ENCODE measurements around the gene APOC4. TPM values are rescaled to one million over a fixed set of nuclear protein-coding genes. Genes with fewer than 3 reads are reported as not detected.
A peak's percentile ranks its signal among the peaks of the same experiment; 100 is the strongest.

The APOC4 gene, protein sequence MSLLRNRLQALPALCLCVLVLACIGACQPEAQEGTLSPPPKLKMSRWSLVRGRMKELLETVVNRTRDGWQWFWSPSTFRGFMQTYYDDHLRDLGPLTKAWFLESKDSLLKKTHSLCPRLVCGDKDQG
- total RNA-seq = not detected

DNA sequence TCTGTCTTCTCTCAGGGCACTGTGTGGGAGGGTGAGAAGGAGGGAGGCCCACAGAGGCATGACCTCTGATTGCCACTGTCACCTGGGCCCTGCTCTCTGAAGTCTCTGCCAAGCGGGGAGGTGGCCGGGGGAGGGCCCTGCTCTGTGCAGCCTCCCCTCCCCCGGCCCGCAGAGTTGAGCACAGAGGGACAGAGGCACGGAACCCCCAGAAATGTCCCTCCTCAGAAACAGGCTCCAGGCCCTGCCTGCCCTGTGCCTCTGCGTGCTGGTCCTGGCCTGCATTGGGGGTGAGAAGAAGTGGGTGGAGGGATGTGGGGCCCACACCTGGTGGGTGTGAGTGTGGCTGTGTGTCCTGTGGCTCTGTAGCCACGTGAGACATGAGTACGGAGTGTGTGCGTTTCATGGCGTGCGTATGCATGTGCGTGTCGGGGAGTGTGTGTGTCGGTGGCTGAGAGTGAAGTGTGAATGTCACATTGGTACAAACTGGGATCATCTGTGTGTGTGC lies at the start of gene APOC4:
TSS of gene APOC4 (plus strand) at position 171 of the 505 bp plus-strand sequence. CDS start at position 212, 41 bp downstream.
- Mint-ChIP-seq H3K27ac (no peak within 1 kb of the TSS), H3K27me3 (no peaks in the 10 kb centered on the region)
- no peak for ATAC-seq

DNA sequence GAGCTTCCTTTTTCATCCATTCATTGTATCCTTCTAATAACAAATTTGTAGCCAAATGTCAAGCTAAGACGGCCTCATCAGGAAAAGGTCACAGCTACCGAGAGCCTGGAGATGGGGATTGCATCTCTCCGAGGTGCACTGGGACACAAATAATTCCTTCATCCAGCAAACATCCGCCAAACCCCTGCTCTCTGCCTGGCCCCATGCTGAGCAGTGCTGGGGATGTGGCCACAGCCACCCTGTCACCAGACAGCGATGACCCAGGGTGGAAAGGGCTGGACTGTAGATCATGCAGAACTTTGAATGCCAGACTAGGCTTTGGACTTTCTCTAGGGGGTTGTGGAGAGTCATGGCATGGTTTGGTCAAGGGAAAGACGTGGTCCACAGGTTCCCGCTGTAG lies 49.1 kb upstream of the APOC4 start:
- Mint-ChIP-seq H3K4me3 (peak overlapping the region; percentile 97), H3K27ac (peak overlapping the region; percentile 81 to 83), H3K36me3 (peaks cover 9% of the 10 kb centered on the region), H3K27me3 (no peaks in the 10 kb centered on the region), H3K9me3 (no peaks in the 10 kb centered on the region), H3K4me1 (ENCODE audit: low read depth in 2 of 2) (peaks cover 31 to 33% of the 10 kb centered on the region in 2 donors)
- DNase-seq (ENCODE audit: low spot score) = no peak
- ATAC-seq = no peak

More for the DNA sequence above, at the start of gene APOC4:
- Mint-ChIP-seq H3K9me3 (no peaks in the 10 kb centered on the region), H3K4me1 (ENCODE audit: low read depth in 2 of 2) (peaks cover 5 to 6% of the 10 kb centered on the region in 2 donors), H3K36me3 (no peaks in the 10 kb centered on the region), H3K4me3 (no peak within 1 kb of the TSS)
- DNase-seq (ENCODE audit: low spot score) = no peak

DNA sequence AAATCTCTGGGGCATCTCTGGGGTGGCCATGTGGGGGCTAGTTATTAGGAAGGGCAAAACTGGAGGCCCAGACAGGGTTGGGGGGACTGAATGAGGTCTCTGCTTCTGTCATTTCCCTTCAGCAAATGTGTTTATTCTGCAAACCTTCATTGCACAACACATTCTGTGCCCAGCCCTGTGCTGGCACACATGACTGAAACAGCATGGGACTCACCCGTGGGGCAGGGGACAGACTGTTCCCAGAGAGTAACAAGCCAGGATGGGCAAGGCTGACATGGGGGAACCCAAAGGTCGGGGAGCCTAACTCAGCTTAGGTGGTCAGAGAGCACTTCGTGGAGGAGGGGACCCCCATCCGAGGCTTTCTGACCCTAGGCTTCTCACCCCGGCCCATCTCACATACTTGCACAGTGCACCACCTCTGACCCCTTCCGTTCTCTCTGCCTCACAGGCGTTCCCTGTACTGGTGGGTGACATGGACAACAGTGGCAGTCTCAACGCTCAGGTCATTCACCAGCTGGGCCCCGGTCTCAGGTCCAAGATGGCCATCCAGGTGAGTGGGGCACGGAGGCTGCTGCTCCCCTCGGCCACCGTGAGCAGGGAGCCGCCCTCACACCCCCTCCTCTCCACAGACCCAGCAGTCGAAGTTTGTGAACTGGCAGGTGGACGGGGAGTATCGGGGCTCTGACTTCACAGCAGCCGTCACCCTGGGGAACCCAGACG lies 48.5 kb upstream of the APOC4 start:
- H3K27me3 Mint-ChIP-seq = no peaks in the 10 kb centered on the region
- DNase-seq (ENCODE audit: low spot score) (no peak), ATAC-seq (no peak)
- no peaks in the 10 kb centered on the region for H3K9me3 Mint-ChIP-seq
- peaks cover 9% of the 10 kb centered on the region for H3K36me3 Mint-ChIP-seq
- no peak overlapping the region for H3K27ac Mint-ChIP-seq
- peaks cover 31 to 33% of the 10 kb centered on the region in 2 donors for H3K4me1 Mint-ChIP-seq (ENCODE audit: low read depth in 2 of 2)
- H3K4me3 Mint-ChIP-seq = peak overlapping the region; percentile 97

DNA sequence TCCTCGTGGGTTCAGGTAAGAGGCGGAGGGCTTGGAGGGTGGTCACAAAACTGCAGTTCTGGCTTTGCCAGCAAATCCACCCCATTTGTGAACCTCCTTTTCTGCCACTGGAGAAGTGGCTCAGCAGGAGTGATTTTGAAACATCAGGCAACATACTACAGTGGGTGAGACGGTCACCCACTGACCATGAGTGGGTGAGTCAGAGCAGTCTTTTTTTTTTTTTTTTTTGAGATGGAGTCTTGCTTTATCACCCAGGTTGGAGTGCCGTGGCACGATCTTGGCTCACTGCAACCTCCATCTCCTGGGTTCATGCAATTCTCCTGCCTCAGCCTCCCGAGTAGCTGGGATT lies 48.0 kb upstream of the APOC4 start:
- Mint-ChIP-seq H3K36me3 (peaks cover 9% of the 10 kb centered on the region), H3K27me3 (no peaks in the 10 kb centered on the region), H3K4me1 (ENCODE audit: low read depth in 2 of 2) (peaks cover 30 to 31% of the 10 kb centered on the region in 2 donors), H3K4me3 (no peak overlapping the region), H3K27ac (no peak overlapping the region), H3K9me3 (no peaks in the 10 kb centered on the region)
- ATAC-seq (no peak), DNase-seq (ENCODE audit: low spot score) (no peak)

DNA sequence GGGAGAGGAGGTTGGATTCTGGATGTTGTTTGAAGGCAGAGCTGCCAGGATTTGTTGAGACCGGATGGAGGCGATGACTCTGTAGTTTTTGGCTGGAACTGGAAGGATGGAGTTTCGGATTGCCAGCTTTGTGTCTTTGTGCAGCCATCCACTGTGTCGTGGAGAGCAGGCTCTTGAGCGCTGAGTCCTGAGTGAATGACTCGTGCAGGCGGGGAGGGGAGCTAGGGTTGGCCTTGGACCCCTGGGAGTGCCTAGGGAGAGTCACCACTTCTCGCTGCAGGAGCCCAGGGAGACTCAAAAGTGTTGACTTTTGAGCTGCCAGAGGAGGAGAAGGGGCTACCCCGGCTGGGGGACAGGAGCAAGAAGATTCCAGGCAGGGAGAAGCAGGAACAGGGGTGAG lies 47.1 kb upstream of the APOC4 start:
- peaks cover 25 to 28% of the 10 kb centered on the region in 2 donors for H3K4me1 Mint-ChIP-seq (ENCODE audit: low read depth in 2 of 2)
- no peak for ATAC-seq
- DNase-seq (ENCODE audit: low spot score) = no peak
- peaks cover 9% of the 10 kb centered on the region for H3K36me3 Mint-ChIP-seq
- H3K27ac Mint-ChIP-seq = no peak overlapping the region
- H3K9me3 Mint-ChIP-seq = no peaks in the 10 kb centered on the region
- no peaks in the 10 kb centered on the region for H3K27me3 Mint-ChIP-seq
- no peak overlapping the region for H3K4me3 Mint-ChIP-seq

DNA sequence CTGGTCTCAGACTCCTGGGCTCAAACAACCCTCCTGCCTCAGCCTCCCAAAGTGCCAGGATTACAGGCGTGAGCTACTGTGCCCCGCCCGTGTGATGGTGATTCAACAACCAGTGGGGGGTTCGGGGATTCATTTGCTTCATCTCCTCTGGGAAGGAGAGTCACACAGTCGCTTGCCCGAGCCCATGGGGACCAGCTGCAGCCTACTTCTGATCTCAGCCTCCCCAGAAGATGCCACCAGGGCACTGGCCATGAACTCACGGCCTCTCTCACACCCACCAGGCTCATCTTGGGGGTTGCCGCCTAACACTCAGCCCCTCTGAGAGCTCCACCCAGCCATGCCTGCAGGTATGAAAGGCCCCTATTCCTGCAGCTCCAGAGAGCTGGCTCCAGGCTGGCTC lies 44.2 kb upstream of the APOC4 start:
- no peak overlapping the region for H3K4me3 Mint-ChIP-seq

DNA sequence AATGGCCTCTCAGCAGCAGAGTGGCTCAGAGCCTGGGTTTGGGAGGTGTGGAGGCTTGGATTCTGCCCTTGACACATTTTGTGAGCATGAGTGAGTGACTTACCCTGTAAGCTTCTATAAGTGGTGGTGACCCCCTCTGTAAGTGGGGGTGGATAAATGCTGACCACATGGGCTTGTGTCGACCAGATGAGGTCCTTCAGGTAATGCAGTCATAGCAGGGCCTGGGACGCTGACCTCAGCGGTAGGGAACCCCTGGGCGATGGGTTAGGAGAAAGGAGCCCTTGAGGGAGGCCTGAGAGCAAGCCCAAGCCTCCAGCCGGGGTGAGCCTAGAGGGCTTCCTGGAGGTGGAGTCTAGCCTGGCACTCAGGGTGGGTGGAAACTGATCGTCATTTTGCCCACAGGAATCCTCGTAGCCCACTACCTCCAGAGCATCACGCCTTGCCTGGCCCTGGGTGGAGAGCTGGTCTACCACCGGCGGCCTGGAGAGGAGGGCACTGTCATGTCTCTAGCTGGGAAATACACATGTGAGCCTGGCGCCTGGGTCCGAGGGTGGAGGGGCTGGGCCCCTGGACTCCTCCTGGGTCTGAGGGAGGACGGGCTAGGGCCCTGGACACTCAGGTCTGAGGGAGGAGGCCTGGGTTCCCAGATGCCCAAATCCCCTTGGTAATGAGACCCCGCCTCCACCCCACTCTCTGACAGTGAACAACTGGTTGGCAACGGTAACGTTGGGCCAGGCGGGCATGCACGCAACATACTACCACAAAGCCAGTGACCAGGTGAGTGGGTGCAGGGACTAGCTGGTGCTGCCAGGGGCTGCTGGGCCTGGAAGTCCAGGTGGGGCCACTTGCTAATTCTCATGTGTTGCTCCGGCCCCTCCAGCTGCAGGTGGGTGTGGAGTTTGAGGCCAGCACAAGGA lies 41.5 kb upstream of the APOC4 start:
- no peak for ATAC-seq
- no peak for DNase-seq (ENCODE audit: low spot score)
- Mint-ChIP-seq H3K27ac (no peak overlapping the region), H3K36me3 (peaks cover 4% of the 10 kb centered on the region), H3K4me3 (no peak overlapping the region), H3K27me3 (no peaks in the 10 kb centered on the region), H3K9me3 (no peaks in the 10 kb centered on the region), H3K4me1 (ENCODE audit: low read depth in 2 of 2) (no peaks in the 10 kb centered on the region)

More for the DNA sequence above, 44.2 kb upstream of the APOC4 start:
- Mint-ChIP-seq H3K4me1 (ENCODE audit: low read depth in 2 of 2) (peaks cover 5 to 7% of the 10 kb centered on the region in 2 donors), H3K36me3 (peaks cover 4% of the 10 kb centered on the region), H3K27me3 (no peaks in the 10 kb centered on the region), H3K9me3 (no peaks in the 10 kb centered on the region), H3K27ac (no peak overlapping the region)
- ATAC-seq (no peak), DNase-seq (ENCODE audit: low spot score) (no peak)

DNA sequence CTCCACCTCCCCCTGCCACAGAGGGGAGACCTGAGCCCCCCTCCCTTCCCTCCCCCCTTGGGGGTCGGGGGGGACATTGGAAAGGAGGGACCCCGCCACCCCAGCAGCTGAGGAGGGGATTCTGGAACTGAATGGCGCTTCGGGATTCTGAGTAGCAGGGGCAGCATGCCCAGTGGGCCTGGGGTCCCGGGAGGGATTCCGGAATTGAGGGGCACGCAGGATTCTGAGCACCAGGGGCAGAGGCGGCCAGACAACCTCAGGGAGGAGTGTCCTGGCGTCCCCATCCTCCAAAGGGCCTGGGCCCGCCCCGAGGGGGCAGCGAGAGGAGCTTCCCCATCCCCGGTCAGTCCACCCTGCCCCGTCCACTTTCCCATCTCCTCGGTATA lies 38.8 kb upstream of the APOC4 start:
- no peak for ATAC-seq
- no peak overlapping the region for H3K27ac Mint-ChIP-seq
- H3K4me1 Mint-ChIP-seq (ENCODE audit: low read depth in 2 of 2) = peaks cover 4 to 6% of the 10 kb centered on the region in 2 donors

DNA sequence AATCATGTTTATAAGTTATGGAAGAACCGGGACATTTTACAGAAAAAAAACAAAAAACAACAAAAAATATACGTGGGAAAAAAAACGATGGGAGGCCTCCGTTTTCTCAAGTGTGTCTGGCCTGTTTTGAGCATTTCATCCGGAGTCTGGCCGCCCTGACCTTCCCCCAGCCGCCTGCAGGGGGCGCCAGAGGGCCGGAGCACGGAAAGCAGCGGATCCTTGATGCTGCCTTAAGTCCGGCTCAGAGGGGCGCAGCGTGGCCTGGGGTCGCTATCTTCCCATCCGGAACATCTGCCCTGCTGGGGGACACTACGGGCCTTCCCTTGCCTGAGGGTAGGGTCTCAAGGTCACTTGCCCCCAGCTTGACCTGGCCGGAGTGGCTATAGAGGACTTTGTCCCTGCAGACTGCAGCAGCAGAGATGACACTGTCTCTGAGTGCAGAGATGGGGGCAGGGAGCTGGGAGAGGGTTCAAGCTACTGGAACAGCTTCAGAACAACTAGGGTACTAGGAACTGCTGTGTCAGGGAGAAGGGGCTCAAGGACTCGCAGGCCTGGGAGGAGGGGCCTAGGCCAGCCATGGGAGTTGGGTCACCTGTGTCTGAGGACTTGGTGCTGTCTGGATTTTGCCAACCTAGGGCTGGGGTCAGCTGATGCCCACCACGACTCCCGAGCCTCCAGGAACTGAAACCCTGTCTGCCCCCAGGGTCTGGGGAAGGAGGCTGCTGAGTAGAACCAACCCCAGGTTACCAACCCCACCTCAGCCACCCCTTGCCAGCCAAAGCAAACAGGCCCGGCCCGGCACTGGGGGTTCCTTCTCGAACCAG lies 38.2 kb upstream of the APOC4 start:
- DNase-seq (ENCODE audit: low spot score) (peak; percentile 78), ATAC-seq (peak; percentile 55 to 59)
- no peak overlapping the region for H3K27ac Mint-ChIP-seq
- H3K4me1 Mint-ChIP-seq (ENCODE audit: low read depth in 2 of 2) = peaks cover 4 to 6% of the 10 kb centered on the region in 2 donors
- no peak overlapping the region for H3K4me3 Mint-ChIP-seq
- peaks cover 8% of the 10 kb centered on the region in 2 donors for H3K27me3 Mint-ChIP-seq
- no peaks in the 10 kb centered on the region for H3K9me3 Mint-ChIP-seq
- no peaks in the 10 kb centered on the region for H3K36me3 Mint-ChIP-seq

More for the DNA sequence above, 38.8 kb upstream of the APOC4 start:
- Mint-ChIP-seq H3K4me3 (no peak overlapping the region), H3K36me3 (no peaks in the 10 kb centered on the region), H3K27me3 (peaks cover 8% of the 10 kb centered on the region in 2 donors), H3K9me3 (no peaks in the 10 kb centered on the region)
- no peak for DNase-seq (ENCODE audit: low spot score)

DNA sequence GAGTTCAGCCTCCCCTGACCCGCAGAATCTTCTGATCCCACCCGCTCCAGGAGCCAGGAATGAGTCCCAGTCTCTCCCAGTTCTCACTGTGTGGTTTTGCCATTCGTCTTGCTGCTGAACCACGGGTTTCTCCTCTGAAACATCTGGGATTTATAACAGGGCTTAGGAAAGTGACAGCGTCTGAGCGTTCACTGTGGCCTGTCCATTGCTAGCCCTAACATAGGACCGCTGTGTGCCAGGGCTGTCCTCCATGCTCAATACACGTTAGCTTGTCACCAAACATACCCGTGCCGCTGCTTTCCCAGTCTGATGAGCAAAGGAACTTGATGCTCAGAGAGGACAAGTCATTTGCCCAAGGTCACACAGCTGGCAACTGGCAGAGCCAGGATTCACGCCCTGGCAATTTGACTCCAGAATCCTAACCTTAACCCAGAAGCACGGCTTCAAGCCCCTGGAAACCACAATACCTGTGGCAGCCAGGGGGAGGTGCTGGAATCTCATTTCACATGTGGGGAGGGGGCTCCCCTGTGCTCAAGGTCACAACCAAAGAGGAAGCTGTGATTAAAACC lies 37.5 kb upstream of the APOC4 start:
- H3K27me3 Mint-ChIP-seq = peaks cover 8% of the 10 kb centered on the region in 2 donors
- H3K4me1 Mint-ChIP-seq (ENCODE audit: low read depth in 2 of 2) = peaks cover 4 to 6% of the 10 kb centered on the region in 2 donors
- H3K27ac Mint-ChIP-seq = no peak overlapping the region
- no peaks in the 10 kb centered on the region for H3K9me3 Mint-ChIP-seq
- ATAC-seq (no peak), DNase-seq (ENCODE audit: low spot score) (no peak)
- H3K36me3 Mint-ChIP-seq = no peaks in the 10 kb centered on the region
- H3K4me3 Mint-ChIP-seq = no peak overlapping the region

DNA sequence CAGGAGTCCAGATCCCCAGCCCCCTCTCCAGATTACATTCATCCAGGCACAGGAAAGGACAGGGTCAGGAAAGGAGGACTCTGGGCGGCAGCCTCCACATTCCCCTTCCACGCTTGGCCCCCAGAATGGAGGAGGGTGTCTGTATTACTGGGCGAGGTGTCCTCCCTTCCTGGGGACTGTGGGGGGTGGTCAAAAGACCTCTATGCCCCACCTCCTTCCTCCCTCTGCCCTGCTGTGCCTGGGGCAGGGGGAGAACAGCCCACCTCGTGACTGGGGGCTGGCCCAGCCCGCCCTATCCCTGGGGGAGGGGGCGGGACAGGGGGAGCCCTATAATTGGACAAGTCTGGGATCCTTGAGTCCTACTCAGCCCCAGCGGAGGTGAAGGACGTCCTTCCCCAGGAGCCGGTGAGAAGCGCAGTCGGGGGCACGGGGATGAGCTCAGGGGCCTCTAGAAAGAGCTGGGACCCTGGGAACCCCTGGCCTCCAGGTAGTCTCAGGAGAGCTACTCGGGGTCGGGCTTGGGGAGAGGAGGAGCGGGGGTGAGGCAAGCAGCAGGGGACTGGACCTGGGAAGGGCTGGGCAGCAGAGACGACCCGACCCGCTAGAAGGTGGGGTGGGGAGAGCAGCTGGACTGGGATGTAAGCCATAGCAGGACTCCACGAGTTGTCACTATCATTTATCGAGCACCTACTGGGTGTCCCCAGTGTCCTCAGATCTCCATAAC lies 36.4 kb upstream of the APOC4 start, which contains the start of gene APOE:
TSS of gene APOE (plus strand) at position 360 of the 724 bp plus-strand sequence. CDS start 829 bp downstream, outside the sequence.
- no peaks in the 10 kb centered on the region for H3K36me3 Mint-ChIP-seq

DNA sequence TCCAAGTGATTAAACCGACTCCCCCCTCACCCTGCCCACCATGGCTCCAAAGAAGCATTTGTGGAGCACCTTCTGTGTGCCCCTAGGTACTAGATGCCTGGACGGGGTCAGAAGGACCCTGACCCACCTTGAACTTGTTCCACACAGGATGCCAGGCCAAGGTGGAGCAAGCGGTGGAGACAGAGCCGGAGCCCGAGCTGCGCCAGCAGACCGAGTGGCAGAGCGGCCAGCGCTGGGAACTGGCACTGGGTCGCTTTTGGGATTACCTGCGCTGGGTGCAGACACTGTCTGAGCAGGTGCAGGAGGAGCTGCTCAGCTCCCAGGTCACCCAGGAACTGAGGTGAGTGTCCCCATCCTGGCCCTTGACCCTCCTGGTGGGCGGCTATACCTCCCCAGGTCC lies 34.4 kb upstream of the APOC4 start:
- Mint-ChIP-seq H3K4me1 (ENCODE audit: low read depth in 2 of 2) (peaks cover 4 to 6% of the 10 kb centered on the region in 2 donors), H3K9me3 (no peaks in the 10 kb centered on the region), H3K36me3 (no peaks in the 10 kb centered on the region), H3K27ac (no peak overlapping the region), H3K27me3 (peaks cover 8 to 14% of the 10 kb centered on the region in 2 donors), H3K4me3 (no peak overlapping the region)
- ATAC-seq (no peak), DNase-seq (ENCODE audit: low spot score) (no peak)

More for the DNA sequence above, 36.4 kb upstream of the APOC4 start, which contains the start of gene APOE:
- DNase-seq (ENCODE audit: low spot score) (no peak), ATAC-seq (no peak)
- Mint-ChIP-seq H3K27ac (no peak within 1 kb of the TSS), H3K4me3 (no peak within 1 kb of the TSS), H3K4me1 (ENCODE audit: low read depth in 2 of 2) (peaks cover 4 to 6% of the 10 kb centered on the region in 2 donors), H3K9me3 (no peaks in the 10 kb centered on the region), H3K27me3 (peaks cover 8% of the 10 kb centered on the region in 2 donors)

Data from natural killer cell treated with Interleukin-12 subunit alpha and Interleukin-12 subunit beta and Interleukin-15 and Interleukin-18, amount 100 ng/mL, for 72 hours (primary cell).